ENCODE results near the gene ATG12.
"Not testable (repeated sequence)": the region's sequence is repeated elsewhere in the genome, so short reads cannot be mapped to it uniquely, and the experiment has no call there.

The ATG12 gene

GRCh38 chr5:115810761-115811160 is 30.6 kb downstream of the ATG12 start:
- Histone ChIP-seq H3K27me3 (ENCODE audit: control insufficient read depth in 2 of 2, insufficient read depth in 2 of 2, low read length in 2 of 2) (peaks cover 18 to 19% of the 10 kb centered on the region in 2 donors), H3K4me3 (ENCODE audit: low read length in 2 of 2) (no peak overlapping the region), H3K9me3 (ENCODE audit: control insufficient read depth in 2 of 2, low read length in 2 of 2) (no peaks in the 10 kb centered on the region), H3K9ac (ENCODE audit: low read depth in 1 of 2, low read length in 2 of 2) (no peak overlapping the region), H3K36me3 (ENCODE audit: control insufficient read depth in 2 of 2, insufficient read depth in 2 of 2, low read length in 2 of 2) (no peaks in the 10 kb centered on the region), H3K4me1 (ENCODE audit: control insufficient read depth in 2 of 2, insufficient read depth in 2 of 2, low read length in 2 of 2) (peaks cover 0 to 2% of the 10 kb centered on the region in 2 donors), H3K27ac (ENCODE audit: low read depth in 2 of 2, low read length in 2 of 2) (no peak overlapping the region)

DNA sequence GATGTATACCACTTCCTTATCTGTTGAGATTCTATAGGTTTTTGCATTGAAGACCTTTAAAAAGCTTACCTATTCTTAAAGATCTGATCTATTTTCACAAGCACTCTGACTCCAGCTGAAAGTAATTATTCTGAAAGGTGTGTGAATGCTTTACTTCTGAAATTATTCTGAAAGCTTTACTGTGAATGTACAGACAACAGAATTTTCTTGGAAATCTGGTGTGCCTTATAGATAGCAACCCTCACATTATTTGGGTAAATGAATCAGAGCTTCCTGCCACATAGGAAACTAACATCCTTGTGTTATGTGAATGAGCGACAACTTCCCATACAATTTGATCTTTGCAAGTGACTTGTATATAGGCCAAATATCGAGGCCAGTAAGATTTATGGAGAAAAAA is 31.4 kb downstream of the ATG12 start:
- Histone ChIP-seq H3K9me3 (ENCODE audit: control insufficient read depth in 2 of 2, low read length in 2 of 2) (no peaks in the 10 kb centered on the region), H3K27ac (ENCODE audit: low read depth in 2 of 2, low read length in 2 of 2) (no peak overlapping the region), H3K27me3 (ENCODE audit: control insufficient read depth in 2 of 2, insufficient read depth in 2 of 2, low read length in 2 of 2) (peaks cover 10 to 16% of the 10 kb centered on the region in 2 donors), H3K36me3 (ENCODE audit: control insufficient read depth in 2 of 2, insufficient read depth in 2 of 2, low read length in 2 of 2) (no peaks in the 10 kb centered on the region), H3K4me3 (ENCODE audit: low read length in 2 of 2) (no peak overlapping the region), H3K9ac (ENCODE audit: low read depth in 1 of 2, low read length in 2 of 2) (no peak overlapping the region), H3K4me1 (ENCODE audit: control insufficient read depth in 2 of 2, insufficient read depth in 2 of 2, low read length in 2 of 2) (no peaks in the 10 kb centered on the region)

GRCh38 chr5:115808066-115808465 is 33.3 kb downstream of the ATG12 start:
- not testable (repeated sequence) for H3K36me3 ChIP-seq (ENCODE audit: control insufficient read depth in 2 of 2, insufficient read depth in 2 of 2, low read length in 2 of 2); H3K4me1 ChIP-seq (ENCODE audit: control insufficient read depth in 2 of 2, insufficient read depth in 2 of 2, low read length in 2 of 2); H3K4me3 ChIP-seq (ENCODE audit: low read length in 2 of 2); H3K9me3 ChIP-seq (ENCODE audit: control insufficient read depth in 2 of 2, low read length in 2 of 2); H3K9ac ChIP-seq (ENCODE audit: low read depth in 1 of 2, low read length in 2 of 2); H3K27ac ChIP-seq (ENCODE audit: low read depth in 2 of 2, low read length in 2 of 2); H3K27me3 ChIP-seq (ENCODE audit: control insufficient read depth in 2 of 2, insufficient read depth in 2 of 2, low read length in 2 of 2)

DNA sequence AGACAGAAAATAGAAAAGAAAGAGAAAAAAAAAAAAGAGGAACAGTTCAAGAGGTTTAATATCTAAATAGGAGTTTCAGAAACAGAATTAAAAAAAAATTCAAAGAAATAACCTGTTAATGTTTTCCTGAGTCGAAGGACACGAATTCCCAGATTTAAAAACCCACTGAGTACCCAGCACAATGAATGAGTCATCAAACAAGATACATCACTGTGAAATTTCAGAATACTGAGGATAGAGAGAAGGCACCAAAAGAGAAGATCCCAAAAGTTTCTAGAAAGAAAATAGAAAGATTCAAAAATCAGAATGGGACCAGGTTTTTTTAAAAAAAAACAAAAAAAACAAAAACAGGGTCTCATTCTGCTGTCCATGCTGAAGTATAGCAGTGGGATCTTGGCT is 33.7 kb downstream of the ATG12 start:
- no peak overlapping the region for H3K4me3 ChIP-seq (ENCODE audit: low read length in 2 of 2)
- no peaks in the 10 kb centered on the region for H3K4me1 ChIP-seq (ENCODE audit: control insufficient read depth in 2 of 2, insufficient read depth in 2 of 2, low read length in 2 of 2)
- H3K9ac ChIP-seq (ENCODE audit: low read depth in 1 of 2, low read length in 2 of 2): no peak overlapping the region
- H3K27me3 ChIP-seq (ENCODE audit: control insufficient read depth in 2 of 2, insufficient read depth in 2 of 2, low read length in 2 of 2): no peaks in the 10 kb centered on the region
- H3K36me3 ChIP-seq (ENCODE audit: control insufficient read depth in 2 of 2, insufficient read depth in 2 of 2, low read length in 2 of 2): no peaks in the 10 kb centered on the region
- no peak overlapping the region for H3K27ac ChIP-seq (ENCODE audit: low read depth in 2 of 2, low read length in 2 of 2)
- H3K9me3 ChIP-seq (ENCODE audit: control insufficient read depth in 2 of 2, low read length in 2 of 2): no peaks in the 10 kb centered on the region

DNA sequence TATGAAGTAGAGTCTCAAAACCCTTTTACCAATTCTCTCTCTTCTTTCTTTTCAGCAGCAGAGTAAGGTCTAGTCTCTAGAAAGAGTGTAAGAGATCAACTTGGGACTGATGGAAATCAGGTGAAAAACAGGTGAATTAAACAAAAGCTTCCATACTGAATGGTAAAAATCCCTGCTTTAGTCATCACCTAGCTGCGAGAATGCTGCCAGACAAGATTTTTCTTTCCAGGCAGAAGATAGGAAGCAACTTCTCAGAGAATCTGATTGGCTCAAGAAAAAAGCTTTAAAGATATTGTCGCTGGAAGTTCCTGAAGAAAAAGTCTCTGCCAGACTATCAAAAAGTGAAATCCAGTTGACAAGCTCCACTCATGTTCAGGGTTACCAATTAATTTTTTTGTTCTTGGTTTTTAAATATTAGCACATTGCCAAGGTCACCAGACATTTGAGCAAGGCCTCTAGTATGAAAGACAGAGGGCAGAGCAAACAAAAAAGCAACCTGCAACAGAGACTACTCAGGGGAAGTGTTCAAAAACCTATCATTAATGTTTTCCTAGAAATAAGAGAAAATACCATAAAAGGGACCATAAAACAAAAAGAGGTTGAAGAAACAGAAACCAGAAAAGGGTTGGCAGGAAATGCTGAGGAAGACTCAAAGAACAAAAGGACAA is 34.2 kb downstream of the ATG12 start:
- no peaks in the 10 kb centered on the region for H3K4me1 ChIP-seq (ENCODE audit: control insufficient read depth in 2 of 2, insufficient read depth in 2 of 2, low read length in 2 of 2)
- H3K9ac ChIP-seq (ENCODE audit: low read depth in 1 of 2, low read length in 2 of 2): no peak overlapping the region
- H3K36me3 ChIP-seq (ENCODE audit: control insufficient read depth in 2 of 2, insufficient read depth in 2 of 2, low read length in 2 of 2): no peaks in the 10 kb centered on the region
- H3K9me3 ChIP-seq (ENCODE audit: control insufficient read depth in 2 of 2, low read length in 2 of 2): no peaks in the 10 kb centered on the region
- H3K27ac ChIP-seq (ENCODE audit: low read depth in 2 of 2, low read length in 2 of 2): no peak overlapping the region
- H3K4me3 ChIP-seq (ENCODE audit: low read length in 2 of 2): no peak overlapping the region
- no peaks in the 10 kb centered on the region for H3K27me3 ChIP-seq (ENCODE audit: control insufficient read depth in 2 of 2, insufficient read depth in 2 of 2, low read length in 2 of 2)

GRCh38 chr5:115801984-115802383 is 39.4 kb downstream of the ATG12 start:
- H3K27me3 ChIP-seq (ENCODE audit: control insufficient read depth in 2 of 2, insufficient read depth in 2 of 2, low read length in 2 of 2): no peaks in the 10 kb centered on the region
- H3K4me1 ChIP-seq (ENCODE audit: control insufficient read depth in 2 of 2, insufficient read depth in 2 of 2, low read length in 2 of 2): no peaks in the 10 kb centered on the region
- H3K9ac ChIP-seq (ENCODE audit: low read depth in 1 of 2, low read length in 2 of 2): no peak overlapping the region
- H3K27ac ChIP-seq (ENCODE audit: low read depth in 2 of 2, low read length in 2 of 2): no peak overlapping the region
- no peaks in the 10 kb centered on the region for H3K36me3 ChIP-seq (ENCODE audit: control insufficient read depth in 2 of 2, insufficient read depth in 2 of 2, low read length in 2 of 2)
- H3K9me3 ChIP-seq (ENCODE audit: control insufficient read depth in 2 of 2, low read length in 2 of 2): no peaks in the 10 kb centered on the region
- H3K4me3 ChIP-seq (ENCODE audit: low read length in 2 of 2): no peak overlapping the region

DNA sequence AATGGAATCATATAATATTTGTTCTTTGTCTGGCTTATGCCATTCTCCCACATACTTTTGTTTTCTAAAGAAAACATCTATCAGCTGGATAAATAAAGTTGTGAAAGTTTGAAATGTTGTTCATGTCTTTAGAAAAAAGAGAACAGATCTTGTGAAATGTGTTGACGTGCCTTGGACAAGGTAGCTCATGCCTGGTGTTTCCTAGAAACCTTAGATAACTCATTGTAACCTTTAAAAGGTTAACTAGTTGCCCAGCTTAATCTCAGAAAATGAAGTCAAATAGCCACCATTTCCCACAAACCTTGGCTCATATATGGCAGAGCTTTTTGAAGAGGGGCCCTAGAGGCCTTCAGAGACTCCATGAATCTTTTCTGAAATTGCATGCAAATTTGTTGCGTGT is 40.2 kb downstream of the ATG12 start:
- no peak overlapping the region for H3K27ac ChIP-seq (ENCODE audit: low read depth in 2 of 2, low read length in 2 of 2)
- H3K4me1 ChIP-seq (ENCODE audit: control insufficient read depth in 2 of 2, insufficient read depth in 2 of 2, low read length in 2 of 2): no peaks in the 10 kb centered on the region
- H3K27me3 ChIP-seq (ENCODE audit: control insufficient read depth in 2 of 2, insufficient read depth in 2 of 2, low read length in 2 of 2): peaks cover 0 to 3% of the 10 kb centered on the region in 2 donors
- H3K36me3 ChIP-seq (ENCODE audit: control insufficient read depth in 2 of 2, insufficient read depth in 2 of 2, low read length in 2 of 2): no peaks in the 10 kb centered on the region
- no peak overlapping the region for H3K9ac ChIP-seq (ENCODE audit: low read depth in 1 of 2, low read length in 2 of 2)
- no peaks in the 10 kb centered on the region for H3K9me3 ChIP-seq (ENCODE audit: control insufficient read depth in 2 of 2, low read length in 2 of 2)
- H3K4me3 ChIP-seq (ENCODE audit: low read length in 2 of 2): no peak overlapping the region

DNA sequence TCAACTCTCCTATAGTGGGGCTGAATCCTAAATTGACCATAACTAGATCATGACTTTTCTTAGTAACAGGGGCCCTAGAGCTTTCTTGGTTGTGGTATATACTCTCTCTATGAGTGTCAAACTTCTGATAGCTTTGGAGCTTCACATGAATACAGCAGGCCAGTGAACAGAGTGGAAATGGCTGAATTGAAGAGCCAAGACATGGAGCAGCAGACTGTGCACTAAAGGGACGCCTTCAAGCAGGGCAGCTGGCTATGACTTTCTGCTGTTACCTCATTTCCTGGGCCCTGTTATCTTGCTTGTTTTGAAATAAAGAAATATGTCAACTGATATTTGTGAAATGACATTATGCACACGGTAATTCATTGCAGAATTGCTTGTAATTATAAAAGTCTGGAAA is 41.3 kb downstream of the ATG12 start:
- Histone ChIP-seq H3K27ac (ENCODE audit: low read depth in 2 of 2, low read length in 2 of 2) (no peak overlapping the region), H3K9me3 (ENCODE audit: control insufficient read depth in 2 of 2, low read length in 2 of 2) (no peaks in the 10 kb centered on the region), H3K36me3 (ENCODE audit: control insufficient read depth in 2 of 2, insufficient read depth in 2 of 2, low read length in 2 of 2) (no peaks in the 10 kb centered on the region), H3K4me3 (ENCODE audit: low read length in 2 of 2) (no peak overlapping the region), H3K27me3 (ENCODE audit: control insufficient read depth in 2 of 2, insufficient read depth in 2 of 2, low read length in 2 of 2) (peaks cover 0 to 3% of the 10 kb centered on the region in 2 donors), H3K4me1 (ENCODE audit: control insufficient read depth in 2 of 2, insufficient read depth in 2 of 2, low read length in 2 of 2) (no peaks in the 10 kb centered on the region), H3K9ac (ENCODE audit: low read depth in 1 of 2, low read length in 2 of 2) (no peak overlapping the region)

GRCh38 chr5:115798252-115798651 is 43.1 kb downstream of the ATG12 start:
- Histone ChIP-seq H3K36me3 (ENCODE audit: control insufficient read depth in 2 of 2, insufficient read depth in 2 of 2, low read length in 2 of 2) (no peaks in the 10 kb centered on the region), H3K4me3 (ENCODE audit: low read length in 2 of 2) (no peak overlapping the region), H3K27ac (ENCODE audit: low read depth in 2 of 2, low read length in 2 of 2) (no peak overlapping the region), H3K9ac (ENCODE audit: low read depth in 1 of 2, low read length in 2 of 2) (no peak overlapping the region), H3K9me3 (ENCODE audit: control insufficient read depth in 2 of 2, low read length in 2 of 2) (no peaks in the 10 kb centered on the region), H3K4me1 (ENCODE audit: control insufficient read depth in 2 of 2, insufficient read depth in 2 of 2, low read length in 2 of 2) (no peaks in the 10 kb centered on the region), H3K27me3 (ENCODE audit: control insufficient read depth in 2 of 2, insufficient read depth in 2 of 2, low read length in 2 of 2) (peaks cover 0 to 3% of the 10 kb centered on the region in 2 donors)

DNA sequence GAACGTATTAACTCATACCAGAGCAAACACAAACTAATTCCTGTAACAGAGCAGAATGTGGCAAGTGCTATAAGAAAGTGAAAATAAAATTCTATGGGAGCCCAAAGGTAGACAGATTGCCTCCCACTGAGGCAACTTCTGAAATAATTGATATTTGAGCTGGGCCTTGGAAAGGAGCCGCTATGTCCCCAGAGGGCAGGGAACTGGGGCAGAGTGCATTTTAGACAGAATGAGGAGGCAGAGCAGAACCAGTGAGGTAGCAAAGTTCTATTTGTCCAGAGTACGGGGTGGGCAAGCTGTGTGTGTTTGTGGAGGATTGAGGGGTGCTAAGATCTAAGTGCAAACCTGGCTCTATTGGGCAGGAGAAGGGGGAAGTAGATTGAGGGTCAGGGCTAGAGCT is 44.7 kb downstream of the ATG12 start:
- H3K4me1 ChIP-seq (ENCODE audit: control insufficient read depth in 2 of 2, insufficient read depth in 2 of 2, low read length in 2 of 2): no peaks in the 10 kb centered on the region
- no peak overlapping the region for H3K27ac ChIP-seq (ENCODE audit: low read depth in 2 of 2, low read length in 2 of 2)
- peaks cover 3% of the 10 kb centered on the region in 2 donors for H3K27me3 ChIP-seq (ENCODE audit: control insufficient read depth in 2 of 2, insufficient read depth in 2 of 2, low read length in 2 of 2)
- H3K9ac ChIP-seq (ENCODE audit: low read depth in 1 of 2, low read length in 2 of 2): no peak overlapping the region
- no peaks in the 10 kb centered on the region for H3K9me3 ChIP-seq (ENCODE audit: control insufficient read depth in 2 of 2, low read length in 2 of 2)
- H3K4me3 ChIP-seq (ENCODE audit: low read length in 2 of 2): no peak overlapping the region
- H3K36me3 ChIP-seq (ENCODE audit: control insufficient read depth in 2 of 2, insufficient read depth in 2 of 2, low read length in 2 of 2): no peaks in the 10 kb centered on the region

- Histone ChIP-seq H3K36me3 (ENCODE audit: control insufficient read depth in 2 of 2, insufficient read depth in 2 of 2, low read length in 2 of 2) (no peaks in the 10 kb centered on the region), H3K27ac (ENCODE audit: low read depth in 2 of 2, low read length in 2 of 2) (no peak overlapping the region), H3K4me1 (ENCODE audit: control insufficient read depth in 2 of 2, insufficient read depth in 2 of 2, low read length in 2 of 2) (no peaks in the 10 kb centered on the region), H3K4me3 (ENCODE audit: low read length in 2 of 2) (no peak overlapping the region), H3K27me3 (ENCODE audit: control insufficient read depth in 2 of 2, insufficient read depth in 2 of 2, low read length in 2 of 2) (peaks cover 3% of the 10 kb centered on the region in 2 donors), H3K9me3 (ENCODE audit: control insufficient read depth in 2 of 2, low read length in 2 of 2) (no peaks in the 10 kb centered on the region), H3K9ac (ENCODE audit: low read depth in 1 of 2, low read length in 2 of 2) (no peak overlapping the region)
Observed at GRCh38 chr5:115795700-115796099, 45.7 kb downstream of the ATG12 start.
